ENCODE measurements around the gene SERPINA5. TPM values are rescaled to one million over a fixed set of nuclear protein-coding genes. Genes with fewer than 3 reads are reported as not detected.

The SERPINA5 gene
- total RNA-seq, result not detected in 2 replicates

GRCh38 chr14:94581127-94581999 is at the start of gene SERPINA5:
Gene SERPINA5, plus strand, starts transcription at chr14:94581426. Its CDS starts 5,937 bp downstream, at chr14:94587363.

GRCh38 chr14:94560751-94561655 is 20.2 kb upstream of the SERPINA5 start, which contains the start of gene SERPINA4:
Gene SERPINA4, plus strand, starts transcription at chr14:94561442. Its CDS starts 2,041 bp downstream, at chr14:94563483.

DNA sequence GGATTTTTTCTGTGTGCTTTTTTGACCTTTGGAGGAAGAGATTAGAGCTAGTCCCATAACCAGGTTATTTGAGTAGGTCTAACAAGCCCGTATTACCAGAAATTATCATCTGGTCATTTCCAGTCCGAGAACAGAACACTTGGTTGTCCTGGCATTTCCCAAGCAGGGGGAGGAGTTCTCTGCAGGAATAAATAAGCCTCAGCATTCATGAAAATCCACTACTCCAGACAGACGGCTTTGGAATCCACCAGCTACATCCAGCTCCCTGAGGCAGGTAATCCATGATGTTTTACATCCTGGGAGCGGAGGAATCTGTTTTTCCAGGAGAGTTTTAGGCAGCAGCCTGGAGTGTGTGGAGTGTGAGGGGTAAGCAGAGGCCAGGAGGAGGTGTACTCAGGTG is 30.9 kb downstream of the SERPINA5 start, which contains the start of gene SERPINA3:
Gene SERPINA3, plus strand, starts transcription at position 218 of the 400 bp plus-strand sequence. CDS start 2,051 bp downstream, outside the sequence.

Other genes starting within 250 kb of the SERPINA5 start
- gene SERPINA2, start 214.7 kb upstream of the SERPINA5 start, total RNA-seq, result not detected in 2 replicates
- gene SERPINA1, start 192.8 kb upstream of the SERPINA5 start, total RNA-seq, result 0.86 and 1.6 TPM in 2 replicates
- not detected in 2 replicates for gene SERPINA11, start 128.6 kb upstream of the SERPINA5 start, total RNA-seq
- gene SERPINA9, start 105.2 kb upstream of the SERPINA5 start, total RNA-seq, result not detected in 2 replicates
- gene SERPINA12, start 72.0 kb upstream of the SERPINA5 start, total RNA-seq, result not detected in 2 replicates
- gene SERPINA4, start 20.0 kb upstream of the SERPINA5 start, total RNA-seq, result not detected in 2 replicates
- 1.2 and 1.4 TPM in 2 replicates for gene SERPINA3, start 31.0 kb downstream of the SERPINA5 start, total RNA-seq
- 0.58 TPM in 1 of 2 replicates, not detected in the other for gene GSC, start 188.7 kb downstream of the SERPINA5 start, total RNA-seq

Measured in myometrial cell (primary cell).